Activated CD4-positive, alpha-beta T cell treated with anti-CD3 and anti-CD28 coated beads, Interleukin-2, amount 50 U/mL, for 24 hours (primary cell): Measurements from ENCODE around the gene G2E3.

Source experiments
- DNase-seq, 2 donors: peaks; one replicate each; pipeline ENCODE4 v3.0.0-alpha.2; 2020; ENCODE audit warnings: low read depth in 1 of 2, low spot score in 1 of 2

G2E3 gene

DNA sequence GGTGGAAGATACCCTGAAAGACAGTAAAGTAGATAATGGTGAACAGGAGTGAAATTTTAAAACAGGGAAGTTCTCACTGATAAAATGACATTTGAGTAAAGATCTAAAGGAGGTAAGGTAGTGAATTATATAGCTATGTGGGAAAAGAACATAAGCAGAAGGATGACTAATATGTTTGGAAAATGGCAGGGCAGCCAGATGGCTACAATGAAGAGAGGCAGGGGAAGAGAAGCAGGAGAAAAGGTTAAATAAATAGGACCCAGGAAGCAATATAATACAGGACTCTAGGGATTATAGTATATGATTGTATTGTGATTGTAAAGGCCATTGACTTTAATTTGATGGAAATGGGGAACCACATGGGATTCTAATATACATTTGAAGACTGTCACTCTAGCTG, 96.2 kb downstream of the G2E3 start:
- DNase-seq = no peak

GRCh38 chr14:30655658-30656057, 96.7 kb downstream of the G2E3 start:
- no peak for DNase-seq

- peak in 1 of 2 donors; percentile 16 for DNase-seq
These were observed 97.3 kb downstream of the G2E3 start for GRCh38 chr14:30656190-30656632.

- DNase-seq = no peak
These were observed 98.1 kb downstream of the G2E3 start for GRCh38 chr14:30657050-30657449.

DNA sequence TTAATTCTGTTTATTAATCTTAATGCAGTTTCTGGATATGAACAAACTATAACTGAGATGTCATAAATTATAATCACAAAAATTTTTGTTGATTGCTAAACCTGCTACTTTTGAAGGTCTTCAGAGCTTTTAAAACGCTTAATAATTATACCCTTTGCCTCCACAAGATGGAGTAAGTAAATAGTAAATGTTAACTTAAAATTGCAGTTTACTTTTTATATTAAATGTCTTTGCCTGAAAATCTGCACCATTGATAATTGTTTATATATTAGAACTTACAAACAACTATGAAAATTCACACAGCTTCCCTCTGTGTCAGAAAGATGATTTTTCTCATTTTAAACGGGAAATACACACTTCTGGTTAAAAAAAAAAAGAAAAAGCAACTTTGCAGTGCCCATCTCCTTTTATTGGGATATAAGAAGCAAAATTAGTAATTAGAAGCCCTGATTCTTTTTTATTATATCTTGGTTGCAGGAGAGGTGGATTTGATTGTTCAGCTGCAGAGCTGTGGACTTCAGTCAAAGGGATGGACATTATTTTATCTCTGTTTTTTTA, 98.7 kb downstream of the G2E3 start:
- no peak for DNase-seq

GRCh38 chr14:30658645-30659044, 99.7 kb downstream of the G2E3 start:
- DNase-seq = no peak

GRCh38 chr14:30669594-30669993, 110.6 kb downstream of the G2E3 start:
- DNase-seq = no peak
